Gastrocnemius medialis (tissue), 4 donors: ENCODE measurements around the gene OPALIN.

Experiments
- CTCF ChIP-seq, 5 experiments: fragments of 450-650 bp in 3 of 5; fragments of 200-600 bp in 2 of 5; sonication (generic) in 2 of 5; IDR thresholded peaks in 4 of 5; conservative IDR thresholded peaks in 1 of 5; 1 replicate in 4 of 5; 2 replicates in 1 of 5; pipeline ENCODE4 v1.5.1; 2016 to 2019; ENCODE audit warnings: antibody characterized with exemption in 5 of 5, mild to moderate bottlenecking in 3 of 5, moderate library complexity in 3 of 5
- POLR2A ChIP-seq, 2 donors: fragments of 450-650 bp; IDR thresholded peaks; one replicate each; pipeline ENCODE4 v1.6.1; 2017; ENCODE audit warnings: antibody characterized with exemption in 2 of 2, mild to moderate bottlenecking in 2 of 2, moderate library complexity in 2 of 2

- no peak for TF ChIP-seq CTCF (IDR thresholded peaks at IDR 0.05 in 4 of 5, conservative IDR thresholded peaks at IDR 0.05 in 1 of 5)
- no peak for TF ChIP-seq POLR2A (IDR thresholded peaks at IDR 0.05)
These were observed 20.4 kb downstream of the OPALIN start for GRCh38 chr10:96338279-96338925.
